Measurements from ENCODE around the gene CT45A10.

DNA sequence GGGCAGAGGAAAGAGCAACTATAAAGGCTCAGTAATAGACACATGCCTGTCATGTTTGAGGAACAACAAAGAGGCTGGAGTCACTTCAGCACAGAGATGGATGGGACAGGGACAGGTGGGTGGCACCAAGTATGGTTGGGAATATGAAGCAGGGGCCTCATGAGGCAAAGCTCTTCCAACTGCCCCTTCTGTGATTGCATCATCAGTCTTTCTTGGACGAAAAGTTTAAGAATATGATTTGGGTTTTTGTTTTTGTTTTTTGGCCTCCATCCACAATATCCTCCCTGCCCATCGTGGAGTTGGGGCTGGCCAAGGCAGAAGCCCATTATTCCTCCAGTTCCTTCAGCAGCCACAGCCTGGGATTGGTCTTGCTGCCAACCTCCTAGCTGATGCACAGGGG is 34.7 kb upstream of the CT45A10 start:
- TF ChIP-seq, protein P1, sequence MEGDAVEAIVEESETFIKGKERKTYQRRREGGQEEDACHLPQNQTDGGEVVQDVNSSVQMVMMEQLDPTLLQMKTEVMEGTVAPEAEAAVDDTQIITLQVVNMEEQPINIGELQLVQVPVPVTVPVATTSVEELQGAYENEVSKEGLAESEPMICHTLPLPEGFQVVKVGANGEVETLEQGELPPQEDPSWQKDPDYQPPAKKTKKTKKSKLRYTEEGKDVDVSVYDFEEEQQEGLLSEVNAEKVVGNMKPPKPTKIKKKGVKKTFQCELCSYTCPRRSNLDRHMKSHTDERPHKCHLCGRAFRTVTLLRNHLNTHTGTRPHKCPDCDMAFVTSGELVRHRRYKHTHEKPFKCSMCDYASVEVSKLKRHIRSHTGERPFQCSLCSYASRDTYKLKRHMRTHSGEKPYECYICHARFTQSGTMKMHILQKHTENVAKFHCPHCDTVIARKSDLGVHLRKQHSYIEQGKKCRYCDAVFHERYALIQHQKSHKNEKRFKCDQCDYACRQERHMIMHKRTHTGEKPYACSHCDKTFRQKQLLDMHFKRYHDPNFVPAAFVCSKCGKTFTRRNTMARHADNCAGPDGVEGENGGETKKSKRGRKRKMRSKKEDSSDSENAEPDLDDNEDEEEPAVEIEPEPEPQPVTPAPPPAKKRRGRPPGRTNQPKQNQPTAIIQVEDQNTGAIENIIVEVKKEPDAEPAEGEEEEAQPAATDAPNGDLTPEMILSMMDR (IDR thresholded peaks at IDR 0.05; ENCODE audit: insufficient read depth, low read length, poor library complexity, severe bottlenecking) = no peak
- TF ChIP-seq EZH2phosphoT487 (conservative IDR thresholded peaks at IDR 0.05; ENCODE audit: low read length) = no peak
